GM06990 (cell line): ENCODE results near the gene FAM216B.

Experiments used
- DNase-seq: peaks from one replicate; pipeline ENCODE4 v3.0.0-alpha.2; 2011; ENCODE audit not compliant: insufficient read length; ENCODE audit errors: extremely low read depth
- H3K27me3 ChIP-seq: replicated peaks from 2 replicates; pipeline ENCODE4 v1.6.0; 2011; ENCODE audit warnings: low read length; ENCODE audit not compliant: control insufficient read depth, insufficient read depth
- H3K36me3 ChIP-seq: 2 replicates; pipeline ENCODE4 v1.5.1; 2011; ENCODE audit warnings: low read length; ENCODE audit not compliant: control insufficient read depth, insufficient read depth
- H3K4me3 ChIP-seq: replicated peaks from 2 replicates; pipeline ENCODE4 v1.5.1; 2011; ENCODE audit warnings: low read depth, mild to moderate bottlenecking, control low read depth, low read length
- CTCF ChIP-seq: IDR thresholded peaks from 2 replicates; pipeline ENCODE4 v1.5.1; 2011; ENCODE audit warnings: low read length, control low read depth, mild to moderate bottlenecking, inconsistent platforms; ENCODE audit not compliant: insufficient read depth, poor library complexity, severe bottlenecking

The FAM216B gene

GRCh38 chr13:42796747-42797356 is 15.5 kb downstream of the FAM216B start:
- DNase-seq, result no peak
- Histone ChIP-seq H3K36me3 (no peaks in the 10 kb centered on the region), H3K27me3 (no peaks in the 10 kb centered on the region), H3K4me3 (no peak overlapping the region)
- TF ChIP-seq CTCF, result no peak

GRCh38 chr13:42798118-42798517 is 16.7 kb downstream of the FAM216B start:
- no peaks in the 10 kb centered on the region for H3K36me3 ChIP-seq
- no peak for TF ChIP-seq CTCF
- H3K27me3 ChIP-seq, result no peaks in the 10 kb centered on the region
- no peak overlapping the region for H3K4me3 ChIP-seq
- no peak for DNase-seq

- TF ChIP-seq CTCF, result no peak
- H3K36me3 ChIP-seq, result no peaks in the 10 kb centered on the region
- no peaks in the 10 kb centered on the region for H3K27me3 ChIP-seq
- no peak overlapping the region for H3K4me3 ChIP-seq
- no peak for DNase-seq
Observed at GRCh38 chr13:42800109-42800643, 18.8 kb downstream of the FAM216B start.

GRCh38 chr13:42803563-42804204 is 22.3 kb downstream of the FAM216B start:
- DNase-seq, result no peak
- no peaks in the 10 kb centered on the region for H3K36me3 ChIP-seq
- no peaks in the 10 kb centered on the region; the same call in 1 of the 2 replicates for H3K27me3 ChIP-seq
- no peak overlapping the region for H3K4me3 ChIP-seq
- no peak for TF ChIP-seq CTCF

- no peak for TF ChIP-seq CTCF
- H3K36me3 ChIP-seq, result no peaks in the 10 kb centered on the region
- H3K27me3 ChIP-seq, result no peaks in the 10 kb centered on the region; the same call in 1 of the 2 replicates
- H3K4me3 ChIP-seq, result no peak overlapping the region
- no peak for DNase-seq
Observed at GRCh38 chr13:42804244-42804874, 23.0 kb downstream of the FAM216B start.
